Astrocyte (in vitro differentiated cells and primary cell): Measurements from ENCODE around the gene PPP2R5B.

Experiments
- CTCF ChIP-seq: IDR thresholded peaks from 2 replicates; pipeline ENCODE4 v1.5.1; 2011; ENCODE audit warnings: low read depth, mild to moderate bottlenecking, inconsistent platforms, low read length, moderate library complexity; ENCODE audit not compliant: insufficient read depth
- EZH2 ChIP-seq: IDR thresholded peaks from 2 replicates; pipeline ENCODE4 v1.6.1; 2012; ENCODE audit warnings: mild to moderate bottlenecking, low read length, inconsistent platforms; ENCODE audit not compliant: insufficient read depth

- TF ChIP-seq CTCF (no peak), EZH2 (no peak)
These were observed 18.8 kb upstream of the PPP2R5B start for GRCh38 chr11:64905516-64906313.
